K562 (cell line): Measurements from ENCODE around the gene RFX7. TPM values are rescaled to one million over a fixed set of nuclear protein-coding genes. Genes with fewer than 3 reads are reported as not detected.

Experiments
- ARID3A ChIP-seq: IDR thresholded peaks from 2 replicates; pipeline ENCODE4 v1.6.1; 2012; ENCODE audit warnings: low read depth, low read length, improper control_type of control experiment, borderline replicate concordance
- ATF3 ChIP-seq, 2 experiments: fragments of 450-650 bp in 1 of 2; sonication (generic) in 1 of 2; formaldehyde crosslinking in 1 of 2; IDR thresholded peaks in 1 of 2; conservative IDR thresholded peaks in 1 of 2; 2 replicates each; pipeline versions ENCODE4 v1.6.1 to v1.8.1; 2016 to 2023; ENCODE audit warnings: mild to moderate bottlenecking in 2 of 2, moderate library complexity in 2 of 2, inconsistent platforms in 1 of 2, missing genetic modification reagents in 1 of 2
- ATF6 ChIP-seq: sonication (generic); formaldehyde crosslinking; IDR thresholded peaks from 2 replicates; pipeline ENCODE4 v1.4.0; 2020; ENCODE audit warnings: mild to moderate bottlenecking, missing genetic modification reagents
- BCOR ChIP-seq: fragments of 450-650 bp; IDR thresholded peaks from 2 replicates; pipeline ENCODE4 v1.6.1; 2016
- COPS2 ChIP-seq: fragments of 450-650 bp; conservative IDR thresholded peaks from 2 replicates; pipeline ENCODE4 v1.6.1; 2016; ENCODE audit warnings: mild to moderate bottlenecking, moderate library complexity
- ELF4 ChIP-seq: fragments of 450-650 bp; formaldehyde crosslinking; IDR thresholded peaks from 2 replicates; pipeline ENCODE4 v1.4.0; 2022; ENCODE audit warnings: missing genetic modification characterization
- FOSL1 ChIP-seq: fragments of 200-800 bp; sonication (Bioruptor generic); conservative IDR thresholded peaks from 2 replicates; pipeline ENCODE4 v1.6.1; 2016; ENCODE audit warnings: missing genetic modification characterization, missing compliant biosample characterization
- FOXA3 ChIP-seq, 2 experiments: fragments of 450-650 bp in 1 of 2; sonication (generic) in 1 of 2; formaldehyde crosslinking; IDR thresholded peaks in 1 of 2; conservative IDR thresholded peaks in 1 of 2; 2 replicates each; pipeline versions ENCODE4 v1.4.0 to v1.8.0; 2020 to 2022; ENCODE audit warnings: mild to moderate bottlenecking in 2 of 2, missing genetic modification reagents in 1 of 2
- HDAC2 ChIP-seq: fragments of 450-650 bp; IDR thresholded peaks from 2 replicates; pipeline ENCODE4 v1.6.1; 2016; ENCODE audit warnings: mild to moderate bottlenecking
- ILF3 ChIP-seq: fragments of 450-650 bp; IDR thresholded peaks from 2 replicates; pipeline ENCODE4 v1.6.1; 2018; ENCODE audit warnings: antibody characterized with exemption, mild to moderate bottlenecking, moderate library complexity, borderline replicate concordance
- KDM1A ChIP-seq, 2 experiments: fragments of 450-650 bp; IDR thresholded peaks; 2 replicates each; pipeline ENCODE4 v1.6.1; 2016; ENCODE audit warnings: mild to moderate bottlenecking in 2 of 2
- NFE2L1 ChIP-seq: fragments of 450-650 bp; IDR thresholded peaks from 2 replicates; pipeline ENCODE4 v1.6.1; 2016; ENCODE audit warnings: missing genetic modification characterization, low read depth, mild to moderate bottlenecking, missing compliant biosample characterization, moderate library complexity, borderline replicate concordance
- RB1 ChIP-seq: fragments of 450-650 bp; IDR thresholded peaks from 2 replicates; pipeline ENCODE4 v1.6.1; 2017; ENCODE audit warnings: low read depth, mild to moderate bottlenecking
- RBM34 ChIP-seq: fragments of 200-400 bp; formaldehyde crosslinking; IDR thresholded peaks from 2 replicates; pipeline ENCODE4 v1.6.1; 2018; ENCODE audit warnings: low read length, borderline replicate concordance; ENCODE audit not compliant: insufficient read depth
- SRF ChIP-seq, 2 experiments: fragments of 250-450, 450-650 bp in 1 of 2; sonication (Bioruptor Pico) in 1 of 2; sonication (generic) in 1 of 2; formaldehyde crosslinking; IDR thresholded peaks; 2 replicates each; pipeline versions ENCODE4 v1.5.0 to v1.5.1; 2020 to 2022; ENCODE audit warnings: mild to moderate bottlenecking in 1 of 2, missing genetic modification reagents in 1 of 2
- TRIM24 ChIP-seq, 2 experiments: fragments of 450-650 bp; IDR thresholded peaks; 2 replicates each; pipeline ENCODE4 v1.6.1; 2016
- TRIM28 ChIP-seq: fragments of 450-650 bp; IDR thresholded peaks from 2 replicates; pipeline ENCODE4 v1.6.1; 2017
- ZBTB1 ChIP-seq: sonication (generic); formaldehyde crosslinking; IDR thresholded peaks from 2 replicates; pipeline ENCODE4 v1.8.1; 2023; ENCODE audit warnings: missing genetic modification reagents, low read depth, mild to moderate bottlenecking, borderline replicate concordance
- ZHX1 ChIP-seq: fragments of 150-350 bp; conservative IDR thresholded peaks from 2 replicates; pipeline ENCODE4 v1.6.1; 2014; ENCODE audit warnings: low read length
- ZNF444 ChIP-seq: fragments of 250-450 bp; sonication (Bioruptor Pico); IDR thresholded peaks from 2 replicates; pipeline ENCODE4 v1.4.0; 2020; ENCODE audit warnings: mild to moderate bottlenecking, moderate library complexity
- polyA plus RNA-seq, 8 experiments: library from polyadenylated mRNA; depleted of rRNA in 4 of 8; stranded (reverse) in 5 of 8; unstranded in 3 of 8; fragments of >200 nt; fragmentation: Nextera tagmentation in 2 of 8; fragmentation: Illumina TruSeq in 1 of 8; extraction: Ambion mirVana in 2 of 8; extraction: Trizol in 1 of 8; gene quantifications; 2 replicates each; pipeline versions ENCODE4 v1.2.1 to v1.2.3, GENCODE V29; 2011 to 2014; ENCODE audit warnings: inconsistent platforms in 1 of 8, missing spikeins in 1 of 8
- total RNA-seq, 7 experiments: library from RNA; depleted of rRNA in 6 of 7; stranded (reverse); fragments of >200 nt in 6 of 7; fragmentation: Illumina TruSeq in 2 of 7; extraction: Trizol in 2 of 7; gene quantifications; 2 replicates each; pipeline versions ENCODE4 v1.2.1 to v1.2.3, GENCODE V29; 2011 to 2021; ENCODE audit warnings: low replicate concordance in 1 of 7

Gene RFX7
- total and polyA plus RNA-seq, 9 of the 15 experiments (the other 6 are each of a cell fraction or from before 2014, with no cell fraction given): 2.4 to 17.9 (median 6.3) TPM

- TF ChIP-seq RBM34 (no peak), ILF3 (no peak), SRF (CRISPR knock-in tag; IDR thresholded peaks at IDR 0.05) (0 out of 4 replicates have a peak, but pooled peaks of 1 of the 2 experiments have one; percentile 13), FOXA3 (CRISPR knock-in tag; conservative IDR thresholded peaks at IDR 0.05 in 1 of 2, IDR thresholded peaks at IDR 0.05 in 1 of 2) (peak in 1 of 2 experiments; percentile 68; a peak in 2 of 4 replicates), ZNF444 (CRISPR knock-in tag) (no peak), NFE2L1 (peak; percentile 27; the same call in 1 of the 2 replicates), HDAC2 (peak; percentile 91), KDM1A (IDR thresholded peaks at IDR 0.05) (peak; percentile 86 to 92), ATF3 (IDR thresholded peaks at IDR 0.05) (0 out of 2 replicates have a peak, but pooled peaks have one; percentile 22), ATF3 (CRISPR knock-in tag; conservative IDR thresholded peaks at IDR 0.05) (no peak), BCOR (peak; percentile 66), TRIM28 (no peak), RB1 (no peak), ATF6 (no peak), TRIM24 (IDR thresholded peaks at IDR 0.05) (peak; percentile 46 to 82; a peak in 2 of 4 replicates), FOSL1 (tag) (peak; percentile 81), ZHX1 (no peak), ELF4 (CRISPR knock-in tag) (peak; percentile 79), COPS2 (no peak), ARID3A (peak; percentile 61; the same call in 1 of the 2 replicates), ZBTB1 (CRISPR knock-in tag) (no peak)
Measured at GRCh38 chr15:56251315-56252095, 7.8 kb upstream of the RFX7 start (continued).
